HG03097 (cell line): Measurements from ENCODE around the gene DPP10.
"Not testable (repeated sequence)": the region's sequence is repeated elsewhere in the genome, so short reads cannot be mapped to it uniquely, and the experiment has no call there.

Experiments
- ATAC-seq: cut with Tn5 transposase; IDR thresholded peaks from one replicate; pipeline ENCODE4 v1.9.1; 2021; ENCODE audit not compliant: unreplicated experiment, low FRiP score

The DPP10 gene

GRCh38 chr2:115364093-115364492 is 921.7 kb downstream of the DPP10 start:
- ATAC-seq = no peak

GRCh38 chr2:115369400-115369799 is 927.0 kb downstream of the DPP10 start:
- no peak for ATAC-seq

- ATAC-seq = no peak
Observed at GRCh38 chr2:115374981-115375380, 932.5 kb downstream of the DPP10 start.

- no peak for ATAC-seq
Observed at GRCh38 chr2:115384399-115384798, 942.0 kb downstream of the DPP10 start.

- no peak for ATAC-seq
Observed at GRCh38 chr2:115386465-115386864, 944.0 kb downstream of the DPP10 start.

GRCh38 chr2:115389024-115389423 is 946.6 kb downstream of the DPP10 start:
- no peak for ATAC-seq

- no peak for ATAC-seq
Observed at GRCh38 chr2:115389898-115390565, 947.6 kb downstream of the DPP10 start.

- no peak for ATAC-seq
Observed at GRCh38 chr2:115396579-115396978, 954.1 kb downstream of the DPP10 start.

GRCh38 chr2:115400940-115401339 is 958.5 kb downstream of the DPP10 start:
- ATAC-seq = no peak

- ATAC-seq = no peak
Observed at GRCh38 chr2:115412501-115412900, 970.1 kb downstream of the DPP10 start.

- ATAC-seq = no peak
Observed at GRCh38 chr2:115413791-115414190, 971.4 kb downstream of the DPP10 start.

- ATAC-seq = no peak
Observed at GRCh38 chr2:115414466-115414865, 972.0 kb downstream of the DPP10 start.

GRCh38 chr2:115422004-115422634 is 979.7 kb downstream of the DPP10 start:
- ATAC-seq = no peak

- no peak for ATAC-seq
Observed at GRCh38 chr2:115427436-115427835, 985.0 kb downstream of the DPP10 start.

- not testable (repeated sequence) for ATAC-seq
Observed at GRCh38 chr2:115440746-115441145, 998.3 kb downstream of the DPP10 start.

GRCh38 chr2:115443539-115444185 is 1001.2 kb downstream of the DPP10 start:
- no peak for ATAC-seq

GRCh38 chr2:115460008-115460407 is 1017.6 kb downstream of the DPP10 start:
- no peak for ATAC-seq

- no peak for ATAC-seq
Observed at GRCh38 chr2:115480741-115481140, 1038.3 kb downstream of the DPP10 start.

- ATAC-seq = no peak
Observed at GRCh38 chr2:115481842-115482241, 1039.4 kb downstream of the DPP10 start.

GRCh38 chr2:115483666-115484065 is 1041.2 kb downstream of the DPP10 start:
- ATAC-seq = no peak

GRCh38 chr2:115484486-115484885 is 1042.0 kb downstream of the DPP10 start:
- no peak for ATAC-seq

GRCh38 chr2:115484983-115485382 is 1042.5 kb downstream of the DPP10 start:
- no peak for ATAC-seq
